AG09309 (cell line): ENCODE data around the gene LYRM4.

Experiments
- DNase-seq: peaks from one replicate; pipeline ENCODE4 v3.0.0-alpha.2; 2010; ENCODE audit warnings: low read depth
- H3K4me3 ChIP-seq: 2 replicates; pipeline ENCODE4 v1.5.1; 2011; ENCODE audit warnings: mild to moderate bottlenecking, low read depth, low read length, moderate library complexity; ENCODE audit not compliant: control insufficient read depth
- CTCF ChIP-seq: IDR thresholded peaks from 2 replicates; pipeline ENCODE4 v1.5.1; 2011; ENCODE audit warnings: mild to moderate bottlenecking, low read depth, low read length, inconsistent platforms; ENCODE audit not compliant: insufficient read depth, control insufficient read depth; ENCODE audit errors: missing control alignments

Gene LYRM4

DNA sequence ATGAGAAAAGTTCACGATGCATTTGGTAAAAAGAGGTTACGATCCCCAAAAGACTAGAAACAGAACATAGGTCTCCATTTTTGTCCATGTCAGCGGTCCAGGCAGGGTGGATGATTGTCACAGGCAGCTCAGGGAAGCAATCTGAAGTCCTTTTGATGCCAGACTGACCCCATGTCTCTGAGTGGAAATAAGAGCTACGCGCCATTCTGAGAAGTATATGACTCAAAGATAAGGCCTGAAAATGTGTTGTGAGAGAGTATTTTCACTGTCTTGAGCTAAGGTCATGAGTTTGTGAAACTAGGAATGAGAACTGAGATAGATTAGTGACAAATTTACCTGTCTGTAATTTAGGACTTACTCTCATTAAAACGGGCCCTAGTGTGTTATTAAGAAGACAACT, 69.5 kb downstream of the LYRM4 start:
- H3K4me3 ChIP-seq: no peak overlapping the region
- TF ChIP-seq CTCF: no peak
- DNase-seq: no peak

- DNase-seq: peak; percentile 90
- TF ChIP-seq CTCF: no peak
- no peak overlapping the region for H3K4me3 ChIP-seq
Observed at GRCh38 chr6:5190507-5190906, 70.2 kb downstream of the LYRM4 start.

GRCh38 chr6:5188646-5189045, 72.1 kb downstream of the LYRM4 start:
- DNase-seq: no peak
- TF ChIP-seq CTCF: no peak
- H3K4me3 ChIP-seq: no peak overlapping the region

- H3K4me3 ChIP-seq: no peak overlapping the region
- no peak for DNase-seq
- no peak for TF ChIP-seq CTCF
Observed at GRCh38 chr6:5184878-5185277, 75.9 kb downstream of the LYRM4 start.

DNA sequence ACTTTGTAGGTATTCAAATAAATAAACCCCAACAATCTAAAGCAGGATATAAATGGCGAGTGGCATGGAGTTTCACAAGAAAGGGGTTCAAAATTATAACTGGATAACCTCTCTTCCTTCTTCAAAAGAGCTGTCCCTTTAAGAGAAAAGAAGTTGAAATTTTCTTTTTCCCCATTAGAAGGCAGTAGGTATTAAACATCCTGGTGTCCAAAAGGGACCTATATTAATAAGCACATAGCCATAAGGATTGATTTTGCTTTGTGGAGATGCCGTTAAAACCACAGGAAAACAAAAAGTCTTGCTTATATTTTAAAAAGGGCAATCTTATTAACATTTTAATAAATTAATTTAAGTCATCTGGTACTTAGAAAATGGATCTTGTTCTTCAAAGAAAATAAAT, 76.5 kb downstream of the LYRM4 start:
- no peak overlapping the region for H3K4me3 ChIP-seq
- DNase-seq: no peak
- no peak for TF ChIP-seq CTCF

- no peak overlapping the region for H3K4me3 ChIP-seq
- TF ChIP-seq CTCF: no peak
- DNase-seq: no peak
Observed at GRCh38 chr6:5181510-5182317, 79.0 kb downstream of the LYRM4 start.
